COR-L47 (cell line): ENCODE measurements around the gene PRSS8.
A peak's percentile ranks its signal among the peaks of the same experiment; 100 is the strongest.
"Not testable (repeated sequence)": the region's sequence is repeated elsewhere in the genome, so short reads cannot be mapped to it uniquely, and the experiment has no call there.

Experiments
- DNase-seq: peaks from one replicate; lab custom pipeline; 2025; lab: John Stamatoyannopoulos, UW

PRSS8 gene

DNA sequence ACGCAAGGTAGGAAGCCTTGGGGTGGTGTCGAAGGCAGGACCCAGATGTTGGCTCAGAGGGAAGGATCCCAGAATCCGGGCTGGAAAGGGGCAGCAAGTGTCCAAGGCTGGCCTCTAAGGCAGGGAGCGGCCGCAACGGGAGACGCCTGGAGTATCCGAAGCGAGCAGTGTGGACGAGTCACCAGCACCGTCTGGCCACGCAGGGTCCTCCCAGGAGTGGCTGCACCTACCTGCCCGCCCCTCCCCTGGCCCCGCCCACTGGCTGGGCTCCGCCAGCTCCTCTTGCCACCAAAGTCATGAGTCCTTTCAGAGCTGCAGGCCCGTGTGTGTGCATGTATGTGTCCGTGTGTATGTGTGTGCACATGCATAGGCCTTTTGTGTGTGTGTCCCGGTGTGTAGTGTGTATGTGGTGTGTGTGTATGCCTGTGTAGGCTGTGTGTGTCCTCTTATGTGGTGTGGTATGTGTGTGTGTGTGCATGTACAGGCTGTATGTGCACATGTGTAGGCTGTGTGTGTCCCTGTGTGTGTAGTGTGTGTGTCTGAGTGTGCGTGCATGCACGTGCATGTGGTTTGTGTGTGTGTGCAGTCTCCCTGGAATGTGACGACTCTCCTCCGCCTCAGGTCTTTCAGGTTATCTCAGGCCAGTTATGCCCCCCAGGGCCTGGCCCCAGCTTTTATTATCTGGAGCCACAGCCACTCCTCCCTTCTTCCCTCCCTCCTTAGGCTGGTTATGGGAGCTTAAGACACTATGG lies at the start of gene PRSS8:
TSS of gene PRSS8 (minus strand) at position 193 of the 752 bp plus-strand sequence. CDS start 229 bp downstream, outside the sequence.
- DNase-seq, result no peak

DNA sequence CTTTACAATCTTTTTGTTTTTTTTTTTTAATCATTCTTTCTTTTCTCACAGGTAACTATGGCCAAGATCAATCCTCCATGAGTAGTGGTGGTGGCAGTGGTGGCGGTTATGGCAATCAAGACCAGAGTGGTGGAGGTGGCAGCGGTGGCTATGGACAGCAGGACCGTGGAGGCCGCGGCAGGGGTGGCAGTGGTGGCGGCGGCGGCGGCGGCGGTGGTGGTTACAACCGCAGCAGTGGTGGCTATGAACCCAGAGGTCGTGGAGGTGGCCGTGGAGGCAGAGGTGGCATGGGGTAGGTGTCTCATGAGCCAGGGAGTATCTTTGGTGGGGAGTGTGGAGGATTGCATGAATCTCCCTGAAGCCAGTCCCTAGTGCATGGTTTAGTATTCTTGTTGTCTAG lies 49.4 kb upstream of the PRSS8 start:
- DNase-seq, result no peak

DNA sequence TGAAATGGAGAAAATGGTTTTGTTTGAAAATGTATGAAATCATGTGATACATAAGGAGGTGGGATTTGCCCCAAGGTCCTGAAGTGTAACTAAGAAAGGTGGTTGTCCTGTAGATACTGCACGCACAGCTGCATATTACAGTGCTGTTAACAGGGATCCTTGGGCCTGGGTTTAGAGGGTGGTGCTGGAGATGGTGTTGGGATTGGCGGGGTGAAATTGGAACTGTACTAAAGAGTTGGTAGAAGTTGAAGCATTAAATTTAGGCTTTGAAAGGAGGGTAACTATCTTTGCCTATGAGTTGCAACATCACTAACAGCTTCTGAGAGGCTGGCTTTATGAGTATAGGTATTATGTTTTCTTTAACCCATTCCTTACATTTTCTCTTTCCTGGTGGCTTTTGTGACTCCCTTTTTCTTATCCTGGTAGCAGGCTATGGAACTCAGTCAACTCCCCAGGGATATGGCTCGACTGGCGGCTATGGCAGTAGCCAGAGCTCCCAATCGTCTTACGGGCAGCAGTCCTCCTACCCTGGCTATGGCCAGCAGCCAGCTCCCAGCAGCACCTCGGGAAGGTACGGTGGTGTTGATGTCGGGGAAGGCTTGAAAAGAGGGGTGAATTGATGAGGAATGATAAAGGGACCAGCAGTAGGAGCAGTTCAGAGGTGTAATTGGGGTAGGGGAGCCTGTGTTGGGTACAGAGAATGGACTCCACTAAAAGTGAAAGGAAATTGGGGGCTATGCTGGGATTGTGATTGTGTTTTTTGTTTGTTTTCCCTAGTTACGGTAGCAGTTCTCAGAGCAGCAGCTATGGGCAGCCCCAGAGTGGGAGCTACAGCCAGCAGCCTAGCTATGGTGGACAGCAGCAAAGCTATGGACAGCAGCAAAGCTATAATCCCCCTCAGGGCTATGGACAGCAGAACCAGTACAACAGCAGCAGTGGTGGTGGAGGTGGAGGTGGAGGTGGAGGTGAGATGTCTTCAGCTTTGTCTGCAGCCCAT lies 48.2 kb upstream of the PRSS8 start:
- DNase-seq, result no peak

DNA sequence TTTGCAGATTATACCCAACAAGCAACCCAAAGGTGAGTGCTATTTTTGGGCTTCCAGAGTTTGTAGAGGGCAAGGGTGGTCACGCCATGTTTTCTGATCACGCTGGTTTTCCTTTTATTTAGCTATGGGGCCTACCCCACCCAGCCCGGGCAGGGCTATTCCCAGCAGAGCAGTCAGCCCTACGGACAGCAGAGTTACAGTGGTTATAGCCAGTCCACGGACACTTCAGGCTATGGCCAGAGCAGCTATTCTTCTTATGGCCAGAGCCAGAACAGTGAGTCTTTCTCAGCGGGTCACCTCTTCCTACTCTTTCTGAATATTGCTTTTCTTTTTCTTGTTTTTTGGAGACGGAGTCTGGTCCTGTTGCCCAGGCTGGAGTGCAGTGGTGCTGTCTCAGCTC lies 46.9 kb upstream of the PRSS8 start:
- no peak for DNase-seq

DNA sequence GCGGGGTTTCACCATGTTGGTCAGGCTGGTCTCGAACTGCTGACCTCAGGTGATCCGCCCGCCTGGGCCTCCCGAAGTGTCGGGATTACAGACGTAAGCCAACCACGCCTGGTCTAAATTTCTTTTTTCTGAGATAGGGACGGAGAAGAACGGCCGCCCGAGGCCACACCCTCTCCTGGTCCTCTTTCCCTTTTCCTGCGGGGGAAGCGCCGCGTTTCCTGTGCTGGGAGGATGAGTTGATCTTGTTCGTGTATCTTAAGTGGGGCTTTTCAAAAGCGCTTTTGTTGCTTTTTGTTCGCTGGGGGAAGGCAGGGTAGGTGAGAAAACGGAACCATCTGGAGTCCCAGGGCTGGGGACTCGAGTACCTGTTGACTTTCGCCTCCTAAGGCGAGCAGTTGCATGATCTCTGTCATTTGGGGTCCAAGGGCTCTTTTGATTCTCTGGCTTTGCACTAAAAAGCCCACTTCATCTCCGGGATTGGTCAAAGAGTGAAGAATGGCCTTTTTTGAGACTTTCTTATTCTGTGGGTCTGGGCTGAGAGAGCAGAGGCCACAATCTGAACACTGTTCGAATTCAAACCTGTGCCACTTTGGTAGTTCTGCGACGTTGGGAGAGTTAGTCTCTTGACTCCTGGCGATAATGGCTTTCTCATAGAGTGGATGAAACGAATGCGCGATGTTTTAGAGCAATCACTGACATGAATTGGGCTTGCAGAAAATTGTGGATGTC lies 45.7 kb upstream of the PRSS8 start:
- DNase-seq, result no peak

DNA sequence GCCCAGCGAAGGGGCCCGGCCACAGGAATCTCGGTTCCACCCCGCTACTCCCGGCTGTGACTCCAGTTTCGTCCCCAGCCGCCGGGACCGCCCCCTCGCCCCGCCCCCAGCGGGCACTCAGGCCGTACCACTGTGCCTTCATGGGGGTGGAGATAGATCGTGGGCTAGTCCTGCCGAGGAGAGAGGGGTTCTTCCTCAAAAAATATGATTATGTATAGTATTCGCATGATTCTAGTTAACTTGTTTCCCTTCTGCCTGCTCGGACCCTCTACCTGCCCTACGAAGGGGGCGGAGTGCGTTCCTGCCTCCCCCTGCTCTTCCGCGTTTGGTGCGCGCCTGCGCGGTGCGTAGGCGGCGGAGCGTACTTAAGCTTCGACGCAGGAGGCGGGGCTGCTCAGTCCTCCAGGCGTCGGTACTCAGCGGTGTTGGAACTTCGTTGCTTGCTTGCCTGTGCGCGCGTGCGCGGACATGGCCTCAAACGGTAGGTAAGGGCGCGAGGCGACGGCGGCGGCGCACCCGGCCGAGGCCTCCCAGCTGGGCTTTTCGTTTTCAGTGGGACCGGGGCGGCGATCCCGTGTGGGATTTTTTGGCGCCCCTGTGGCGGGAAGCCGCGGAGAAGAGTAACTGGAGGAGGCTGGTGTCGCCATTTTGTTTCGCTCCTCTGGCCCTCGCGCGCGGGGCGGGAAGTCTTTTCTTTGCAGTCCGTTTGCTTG lies 44.4 kb upstream of the PRSS8 start, which contains the start of gene FUS:
TSS of gene FUS (plus strand) at position 393 of the 713 bp plus-strand sequence. CDS start at position 469, 76 bp downstream.
- DNase-seq, result peak; percentile 89

DNA sequence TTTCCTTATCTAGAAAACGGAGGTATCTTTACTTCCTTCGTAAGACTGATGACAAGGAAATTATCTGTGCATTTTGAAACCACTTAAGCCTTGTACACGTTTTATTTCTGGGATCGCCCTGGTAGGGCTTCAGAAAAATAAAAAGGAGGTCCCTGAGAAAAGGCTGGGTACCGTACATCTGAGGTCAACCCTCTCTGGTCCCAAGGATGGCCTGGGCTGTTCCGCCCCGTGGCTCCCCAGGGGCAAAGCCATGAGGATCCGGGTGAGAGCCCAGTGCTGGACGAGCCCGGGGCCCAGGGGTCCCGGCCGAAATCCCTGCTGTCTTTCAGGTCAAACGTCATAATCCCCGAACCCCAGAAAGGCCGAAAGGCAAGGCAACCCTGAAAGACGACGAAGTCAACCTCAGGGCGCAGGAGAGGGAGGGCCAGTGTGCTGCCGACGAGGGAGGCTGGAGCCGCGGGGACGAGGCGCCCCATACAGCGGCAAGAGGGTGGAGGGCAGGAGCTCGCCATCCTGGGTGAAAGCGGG lies 43.8 kb upstream of the PRSS8 start:
- DNase-seq, result no peak

DNA sequence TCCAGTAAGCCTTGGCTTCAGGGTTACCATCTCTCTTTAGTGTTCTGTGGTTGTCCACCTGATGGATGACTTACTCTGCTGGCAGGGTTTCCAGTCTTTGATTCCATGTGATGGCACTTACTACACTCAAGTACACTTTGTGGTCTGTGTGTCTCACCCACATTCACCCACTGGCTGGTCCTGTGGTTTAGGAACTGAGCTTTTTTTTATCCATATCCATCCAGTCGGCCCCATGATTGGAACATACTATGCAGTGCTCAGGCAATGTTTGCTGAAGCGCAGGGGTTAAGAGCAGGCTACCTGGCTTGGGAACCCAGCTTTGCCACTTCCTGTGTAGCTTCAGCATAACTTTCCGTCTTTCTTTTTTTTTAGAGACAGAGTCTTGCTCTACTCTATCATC lies 41.6 kb upstream of the PRSS8 start:
- no peak for DNase-seq

DNA sequence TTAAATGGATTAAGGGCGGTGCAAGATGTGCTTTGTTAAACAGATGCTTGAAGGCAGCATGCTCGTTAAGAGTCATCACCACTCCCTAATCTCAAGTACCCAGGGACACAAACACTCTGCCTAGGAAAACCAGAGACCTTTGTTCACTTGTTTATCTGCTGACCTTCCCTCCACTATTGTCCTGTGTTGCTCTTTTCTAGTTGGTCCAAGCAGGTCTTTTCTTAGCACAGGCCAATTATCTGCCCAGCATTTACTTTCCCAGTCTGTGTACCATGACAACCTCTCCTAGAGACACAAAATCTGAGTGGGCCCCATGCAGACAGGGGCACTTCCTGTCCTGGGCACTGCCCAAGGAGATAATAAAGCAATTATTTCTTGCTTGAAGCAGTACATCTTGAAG lies 34.5 kb upstream of the PRSS8 start:
- DNase-seq, result peak; percentile 63

DNA sequence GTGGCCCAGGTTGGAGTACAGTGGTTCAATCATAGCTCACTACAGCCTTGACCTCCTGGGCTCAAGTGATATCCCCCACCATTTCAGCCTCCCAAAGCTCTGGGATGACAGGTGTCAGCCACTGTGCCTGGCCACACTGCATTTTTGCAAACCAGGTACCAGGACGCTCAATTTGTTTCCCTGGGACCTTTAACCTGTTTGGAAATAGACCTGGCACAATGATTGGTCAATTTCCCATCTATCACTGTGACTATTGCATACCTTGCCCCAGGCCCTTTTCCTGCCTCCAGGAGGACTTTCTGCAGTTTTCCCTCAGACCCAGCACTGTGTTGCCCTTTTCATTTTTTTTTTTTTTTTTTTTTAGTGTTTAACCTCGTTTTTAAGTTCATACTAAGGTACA lies 33.3 kb upstream of the PRSS8 start:
- DNase-seq, result no peak

DNA sequence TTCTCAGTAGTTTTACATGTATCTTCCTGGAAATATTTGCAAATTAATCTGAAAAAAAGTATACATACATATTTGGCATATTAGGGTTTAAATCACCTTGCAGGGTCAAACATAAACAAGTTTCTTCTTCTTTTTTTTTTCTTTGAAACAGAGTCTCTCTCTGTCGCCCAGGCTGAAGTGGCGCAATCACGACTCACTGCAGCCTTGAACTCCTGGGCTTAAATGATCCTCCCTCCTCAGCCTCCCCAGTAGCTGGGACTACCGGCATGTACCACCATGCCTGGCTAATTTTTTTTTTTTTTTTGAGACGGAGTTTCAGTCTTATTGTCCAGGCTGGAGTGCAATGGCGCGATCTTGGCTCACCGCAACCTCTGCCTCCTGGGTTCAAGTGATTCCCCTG lies 31.8 kb upstream of the PRSS8 start:
- DNase-seq, result no peak

DNA sequence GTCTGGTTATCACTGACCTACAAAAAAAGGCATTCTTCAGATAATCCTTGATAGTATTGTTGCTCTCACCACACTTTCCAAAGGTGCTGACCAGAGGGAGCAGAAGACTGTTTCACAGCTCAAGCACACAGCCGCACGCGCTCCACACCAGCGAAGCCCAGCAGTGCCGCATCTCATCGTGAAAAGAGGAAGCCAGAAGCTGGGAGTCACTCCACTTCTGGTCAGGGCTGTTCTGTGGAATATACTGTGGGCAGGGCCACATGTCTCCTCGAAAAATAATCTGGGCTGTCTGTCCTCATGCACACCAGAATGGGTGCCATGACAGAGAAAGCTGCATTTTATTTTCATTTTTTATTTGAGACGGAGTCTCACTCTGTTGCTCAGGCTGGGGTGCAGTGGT lies 21.6 kb upstream of the PRSS8 start:
- DNase-seq, result no peak

DNA sequence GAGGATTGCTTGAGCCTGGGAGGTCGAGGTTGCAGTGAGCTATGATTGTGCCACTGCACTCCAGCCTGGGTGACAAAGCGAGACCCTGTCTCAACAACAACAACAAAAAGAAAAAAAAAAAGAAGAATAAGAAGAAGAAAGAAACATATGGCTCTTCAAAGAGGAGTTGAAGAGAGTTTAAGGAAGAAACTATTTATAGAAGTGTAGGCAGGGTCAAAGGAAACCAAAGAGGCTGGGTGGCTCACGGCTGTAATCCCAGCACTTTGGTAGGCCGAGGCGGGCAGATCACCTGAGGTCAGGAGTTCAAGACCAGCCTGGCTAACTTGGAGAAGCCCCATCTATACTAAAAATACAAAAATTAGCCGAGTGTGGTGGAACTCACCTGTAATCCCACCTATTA lies 15.4 kb upstream of the PRSS8 start:
- not testable (repeated sequence) for DNase-seq

DNA sequence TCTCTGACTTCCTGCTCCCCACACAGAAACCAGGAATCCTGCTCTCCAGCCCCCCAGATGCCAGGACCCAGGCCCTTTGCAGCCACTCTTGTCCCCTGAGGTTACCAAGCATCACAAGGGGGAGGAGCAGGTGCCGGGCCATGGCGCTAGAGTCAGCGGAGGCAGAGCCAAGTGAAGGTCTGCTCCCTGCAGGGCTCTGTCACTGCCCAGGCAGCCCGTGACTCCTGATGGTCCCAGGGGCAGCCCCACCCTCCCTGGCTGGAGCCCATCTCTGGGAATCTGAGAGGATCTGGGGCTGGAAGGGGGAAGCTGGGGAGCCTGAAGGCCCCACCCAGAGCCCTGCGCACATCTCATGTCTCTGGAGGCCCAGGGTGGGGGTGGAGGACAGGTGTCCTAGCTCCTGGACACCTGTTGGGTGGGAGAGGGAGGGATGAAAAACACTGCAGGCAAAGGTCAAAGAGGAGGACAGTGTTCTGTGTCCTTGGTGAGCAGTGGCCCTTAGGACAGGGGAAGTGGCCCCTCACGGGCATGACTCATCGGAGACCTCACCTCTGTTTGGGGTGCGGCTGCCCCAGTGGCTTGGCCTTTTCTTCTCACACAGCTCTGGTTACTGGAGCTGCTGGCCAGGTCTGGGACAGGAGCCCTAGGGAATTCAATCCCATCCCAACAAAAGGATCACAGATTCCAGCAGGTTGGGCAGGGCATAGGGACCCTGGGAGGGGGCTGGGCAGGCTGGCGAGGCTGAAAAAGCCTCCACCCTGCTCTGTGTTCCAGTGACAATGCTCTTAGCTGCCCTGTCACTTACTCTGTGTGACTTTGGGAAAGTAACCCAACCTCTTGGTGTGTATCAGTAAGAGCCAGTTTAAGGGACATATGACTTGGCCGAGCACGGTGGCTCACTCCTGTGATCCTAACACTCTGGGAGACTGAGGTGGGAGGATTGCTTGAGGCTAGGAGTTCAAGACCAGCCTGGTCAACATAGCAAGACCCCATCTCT lies 14.7 kb upstream of the PRSS8 start, which contains the start of gene PRSS36:
TSS of gene PRSS36 (minus strand) at position 173 of the 997 bp plus-strand sequence. CDS start at position 142, 31 bp downstream.
- DNase-seq, result no peak

DNA sequence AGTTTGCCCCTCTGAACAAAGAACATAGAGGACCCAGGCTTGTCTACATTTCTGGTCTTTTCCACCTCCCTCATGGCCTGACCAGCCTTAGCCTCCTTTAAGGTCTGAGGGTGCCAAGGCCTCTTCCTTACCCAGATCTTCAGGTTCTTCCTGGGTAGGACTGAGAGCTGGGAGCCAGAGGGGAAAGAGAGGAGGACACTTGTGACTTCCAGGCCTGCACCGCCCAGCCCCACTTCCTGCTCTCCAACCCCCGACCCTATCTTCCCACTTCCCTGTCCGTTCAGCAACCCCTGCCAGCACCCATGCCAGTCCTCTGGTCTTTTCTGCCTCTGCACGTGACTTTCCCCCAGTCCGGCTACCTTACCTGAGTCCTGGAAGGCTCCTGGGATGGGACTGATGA lies 13.8 kb upstream of the PRSS8 start:
- DNase-seq, result no peak

DNA sequence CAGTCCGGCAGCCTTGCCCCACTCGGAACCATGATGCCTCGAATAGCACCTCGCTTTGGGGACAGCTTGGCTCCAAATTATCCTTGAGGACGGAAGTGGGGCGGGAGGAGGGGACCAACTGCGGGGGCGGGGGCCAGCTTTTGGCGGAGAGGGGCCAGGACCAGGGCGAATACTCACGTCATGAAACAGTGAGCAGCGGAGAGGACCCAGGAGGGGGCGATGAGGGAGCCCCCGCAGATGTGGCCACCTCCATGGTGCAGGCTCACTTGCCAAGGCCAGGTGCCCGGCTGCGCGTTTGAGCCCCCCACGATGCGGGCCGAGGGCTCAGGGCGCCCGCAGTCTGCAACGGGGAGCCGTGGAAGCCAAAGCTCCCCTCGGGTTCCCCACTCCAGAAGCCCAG lies 13.4 kb upstream of the PRSS8 start:
- no peak for DNase-seq

DNA sequence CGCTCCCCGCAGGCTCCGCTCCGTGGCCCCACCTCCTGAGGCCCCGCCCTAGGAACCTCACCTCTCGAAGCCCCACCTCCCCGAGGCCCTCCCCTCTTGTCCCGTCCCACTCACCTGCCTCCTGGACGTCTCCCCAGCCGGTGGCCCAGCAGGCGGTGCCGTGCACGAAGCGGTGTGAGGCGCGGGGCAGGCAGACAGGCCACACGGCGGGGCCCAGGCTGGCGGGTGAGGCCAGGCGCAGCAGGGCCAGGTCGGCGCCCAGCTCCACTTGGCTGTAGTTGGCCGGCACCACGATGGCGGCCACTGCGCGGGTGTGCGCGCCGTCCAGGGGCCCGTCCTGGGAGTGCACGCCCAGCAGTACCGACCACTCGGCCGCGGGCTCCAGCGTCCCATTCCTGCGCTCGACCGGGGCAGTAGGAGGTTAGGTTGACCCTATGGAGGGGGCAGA lies 12.8 kb upstream of the PRSS8 start:
- DNase-seq, result no peak

DNA sequence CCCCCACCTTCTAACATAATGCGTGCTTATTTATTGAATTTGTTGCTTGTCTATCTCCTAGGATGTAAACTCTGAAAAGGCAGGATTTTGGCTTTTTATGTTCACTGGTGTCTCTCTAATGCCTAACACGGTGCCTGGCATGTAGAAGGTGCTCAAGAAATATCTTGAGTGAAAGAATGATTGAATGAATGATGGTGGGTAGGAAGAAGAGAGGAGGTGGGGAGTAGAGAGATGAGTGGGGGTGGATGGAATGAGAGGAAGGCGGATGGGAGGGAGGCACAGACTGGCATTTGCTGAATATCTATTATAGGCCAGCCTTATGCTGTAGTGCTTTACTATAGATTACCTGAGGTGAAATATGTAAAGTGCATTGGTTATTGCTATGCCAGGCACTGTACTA lies 12.0 kb upstream of the PRSS8 start:
- no peak for DNase-seq

DNA sequence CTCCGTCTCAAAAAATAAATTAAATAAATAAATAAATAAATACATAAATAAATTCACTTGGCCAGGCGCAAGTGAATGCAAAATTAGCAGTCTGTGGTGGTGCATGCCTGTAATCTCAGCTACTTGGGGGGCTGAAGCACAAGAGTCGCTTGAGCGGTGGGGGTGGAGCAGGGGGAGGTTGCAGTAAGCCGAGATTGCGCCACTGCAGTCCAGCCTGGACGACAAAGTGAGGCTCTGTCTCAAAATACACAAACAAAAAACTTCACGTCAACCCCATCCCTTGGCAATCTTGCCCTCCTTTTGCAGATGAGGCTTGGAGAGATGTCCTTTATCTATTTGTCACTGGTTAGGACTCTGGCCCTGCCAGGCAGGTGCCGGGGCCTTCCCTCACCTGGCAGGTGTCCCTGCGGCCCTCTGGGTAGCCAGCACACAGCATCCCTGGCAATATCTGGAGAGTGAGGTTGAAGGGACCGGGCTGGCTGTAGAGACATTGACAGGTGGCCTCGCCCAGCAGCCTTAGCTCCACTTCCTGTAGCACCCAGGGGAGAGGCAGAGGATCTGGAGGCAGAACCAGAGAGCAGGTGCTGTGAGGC lies 10.0 kb upstream of the PRSS8 start:
- no peak for DNase-seq
